Measurements from ENCODE around the gene EVA1C. TPM values are rescaled to one million over a fixed set of nuclear protein-coding genes. Genes with fewer than 3 reads are reported as not detected.

Gene EVA1C
- polyA plus RNA-seq, 1 donor from 2014 or later: 2.1 TPM

DNA sequence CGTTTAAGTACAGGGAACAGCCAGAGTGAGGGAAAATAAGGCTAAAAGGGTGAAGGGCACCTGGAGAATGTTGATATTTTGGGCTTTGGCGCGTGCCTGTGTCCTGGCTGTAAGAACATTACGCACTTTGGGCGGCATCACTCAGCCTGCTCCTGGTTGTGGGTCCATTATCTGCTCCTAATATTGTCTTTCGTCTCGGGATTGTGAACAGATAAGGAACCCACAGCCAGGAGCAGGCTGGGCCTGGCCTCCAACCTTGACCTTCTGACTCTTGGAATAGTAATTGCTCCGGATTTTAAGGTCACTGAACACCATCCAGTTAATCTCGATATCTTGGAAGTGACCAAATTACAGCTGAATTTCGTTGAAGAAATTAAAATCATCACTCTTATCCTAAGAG lies 111.0 kb downstream of the EVA1C start:
- Histone ChIP-seq H3K4me2 (ENCODE audit: low read length) (no peak overlapping the region), H2AFZ (ENCODE audit: low read depth, low read length) (no peak overlapping the region), H3F3A (ENCODE audit: insufficient read depth, low read length, poor library complexity, severe bottlenecking) (no peaks in the 10 kb centered on the region), H4K20me1 (ENCODE audit: insufficient read depth) (no peaks in the 10 kb centered on the region), H3K9me3 (ENCODE audit: low read length) (no peaks in the 10 kb centered on the region), H3K9me2 (ENCODE audit: insufficient read depth, low read length) (no peaks in the 10 kb centered on the region), H3K9ac (ENCODE audit: low read length) (no peak overlapping the region), H3K27me3 (ENCODE audit: insufficient read depth, low read depth, low read length) (no peaks in the 10 kb centered on the region), H3K36me3 (ENCODE audit: insufficient read depth, low read length) (no peaks in the 10 kb centered on the region), H3K79me2 (replicated peaks; ENCODE audit: insufficient read depth, low read length) (no peaks in the 10 kb centered on the region), H3K4me3 (ENCODE audit: low read length) (no peak overlapping the region), H3K27ac (ENCODE audit: low read length) (no peak overlapping the region)
- TF ChIP-seq EZH2 (IDR thresholded peaks at IDR 0.05; ENCODE audit: borderline replicate concordance, insufficient read depth, low read length, poor library complexity, severe bottlenecking) (no peak), SMC3 (conservative IDR thresholded peaks at IDR 0.05; ENCODE audit: poor library complexity) (no peak), RAD21 (conservative IDR thresholded peaks at IDR 0.05) (no peak), MXI1 (conservative IDR thresholded peaks at IDR 0.05; ENCODE audit: poor library complexity, severe bottlenecking) (no peak), EP300 (conservative IDR thresholded peaks at IDR 0.05; ENCODE audit: poor library complexity, severe bottlenecking) (no peak), POLR2AphosphoS5 (IDR thresholded peaks at IDR 0.05) (no peak), TAF1 (IDR thresholded peaks at IDR 0.05; ENCODE audit: low read depth) (no peak)
- TF ChIP-seq, protein P1, sequence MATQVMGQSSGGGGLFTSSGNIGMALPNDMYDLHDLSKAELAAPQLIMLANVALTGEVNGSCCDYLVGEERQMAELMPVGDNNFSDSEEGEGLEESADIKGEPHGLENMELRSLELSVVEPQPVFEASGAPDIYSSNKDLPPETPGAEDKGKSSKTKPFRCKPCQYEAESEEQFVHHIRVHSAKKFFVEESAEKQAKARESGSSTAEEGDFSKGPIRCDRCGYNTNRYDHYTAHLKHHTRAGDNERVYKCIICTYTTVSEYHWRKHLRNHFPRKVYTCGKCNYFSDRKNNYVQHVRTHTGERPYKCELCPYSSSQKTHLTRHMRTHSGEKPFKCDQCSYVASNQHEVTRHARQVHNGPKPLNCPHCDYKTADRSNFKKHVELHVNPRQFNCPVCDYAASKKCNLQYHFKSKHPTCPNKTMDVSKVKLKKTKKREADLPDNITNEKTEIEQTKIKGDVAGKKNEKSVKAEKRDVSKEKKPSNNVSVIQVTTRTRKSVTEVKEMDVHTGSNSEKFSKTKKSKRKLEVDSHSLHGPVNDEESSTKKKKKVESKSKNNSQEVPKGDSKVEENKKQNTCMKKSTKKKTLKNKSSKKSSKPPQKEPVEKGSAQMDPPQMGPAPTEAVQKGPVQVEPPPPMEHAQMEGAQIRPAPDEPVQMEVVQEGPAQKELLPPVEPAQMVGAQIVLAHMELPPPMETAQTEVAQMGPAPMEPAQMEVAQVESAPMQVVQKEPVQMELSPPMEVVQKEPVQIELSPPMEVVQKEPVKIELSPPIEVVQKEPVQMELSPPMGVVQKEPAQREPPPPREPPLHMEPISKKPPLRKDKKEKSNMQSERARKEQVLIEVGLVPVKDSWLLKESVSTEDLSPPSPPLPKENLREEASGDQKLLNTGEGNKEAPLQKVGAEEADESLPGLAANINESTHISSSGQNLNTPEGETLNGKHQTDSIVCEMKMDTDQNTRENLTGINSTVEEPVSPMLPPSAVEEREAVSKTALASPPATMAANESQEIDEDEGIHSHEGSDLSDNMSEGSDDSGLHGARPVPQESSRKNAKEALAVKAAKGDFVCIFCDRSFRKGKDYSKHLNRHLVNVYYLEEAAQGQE (IDR thresholded peaks at IDR 0.05; ENCODE audit: borderline replicate concordance): no peak
- TF ChIP-seq, protein P2, sequence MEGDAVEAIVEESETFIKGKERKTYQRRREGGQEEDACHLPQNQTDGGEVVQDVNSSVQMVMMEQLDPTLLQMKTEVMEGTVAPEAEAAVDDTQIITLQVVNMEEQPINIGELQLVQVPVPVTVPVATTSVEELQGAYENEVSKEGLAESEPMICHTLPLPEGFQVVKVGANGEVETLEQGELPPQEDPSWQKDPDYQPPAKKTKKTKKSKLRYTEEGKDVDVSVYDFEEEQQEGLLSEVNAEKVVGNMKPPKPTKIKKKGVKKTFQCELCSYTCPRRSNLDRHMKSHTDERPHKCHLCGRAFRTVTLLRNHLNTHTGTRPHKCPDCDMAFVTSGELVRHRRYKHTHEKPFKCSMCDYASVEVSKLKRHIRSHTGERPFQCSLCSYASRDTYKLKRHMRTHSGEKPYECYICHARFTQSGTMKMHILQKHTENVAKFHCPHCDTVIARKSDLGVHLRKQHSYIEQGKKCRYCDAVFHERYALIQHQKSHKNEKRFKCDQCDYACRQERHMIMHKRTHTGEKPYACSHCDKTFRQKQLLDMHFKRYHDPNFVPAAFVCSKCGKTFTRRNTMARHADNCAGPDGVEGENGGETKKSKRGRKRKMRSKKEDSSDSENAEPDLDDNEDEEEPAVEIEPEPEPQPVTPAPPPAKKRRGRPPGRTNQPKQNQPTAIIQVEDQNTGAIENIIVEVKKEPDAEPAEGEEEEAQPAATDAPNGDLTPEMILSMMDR (IDR thresholded peaks at IDR 0.05; ENCODE audit: poor library complexity, severe bottlenecking): no peak

DNA sequence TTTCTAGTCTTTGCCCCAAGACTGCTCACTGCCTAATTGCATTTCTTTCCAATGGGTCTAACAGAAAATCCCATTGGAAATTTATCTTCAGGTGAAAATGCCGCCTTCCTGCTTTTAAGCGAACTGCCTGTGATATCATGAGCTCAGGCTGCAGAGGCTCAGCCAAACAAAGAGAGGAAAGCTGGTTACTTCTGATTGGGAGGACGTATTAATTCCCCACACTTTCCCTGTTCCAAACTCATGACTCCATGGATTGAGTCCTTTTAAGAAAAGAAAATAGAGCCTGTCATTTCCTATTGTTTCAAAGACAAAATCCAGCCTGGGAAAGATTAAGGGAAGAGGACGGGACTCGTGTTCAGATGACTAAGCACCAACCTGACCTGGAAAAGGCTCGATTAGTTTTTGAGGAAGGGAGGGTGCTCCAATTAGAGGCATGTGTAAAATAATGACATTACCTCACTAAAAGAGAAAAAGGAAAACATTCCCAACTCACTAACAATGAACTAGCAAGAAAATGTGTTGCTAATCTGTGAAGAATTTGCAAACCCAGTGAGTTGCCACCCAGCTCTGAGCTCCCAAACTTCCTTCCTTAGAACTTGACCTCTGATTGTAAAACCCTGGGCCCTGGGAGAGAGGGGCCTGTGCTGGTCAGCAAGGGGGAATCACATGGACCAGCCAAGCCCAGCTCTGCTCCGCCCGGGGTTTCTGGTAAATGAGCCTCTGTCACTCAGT lies 111.6 kb downstream of the EVA1C start:
- no peak overlapping the region for H3K4me3 ChIP-seq (ENCODE audit: low read length)
- no peak for TF ChIP-seq EP300 (conservative IDR thresholded peaks at IDR 0.05; ENCODE audit: poor library complexity, severe bottlenecking)
- no peak for TF ChIP-seq SMC3 (conservative IDR thresholded peaks at IDR 0.05; ENCODE audit: poor library complexity)
- TF ChIP-seq MXI1 (conservative IDR thresholded peaks at IDR 0.05; ENCODE audit: poor library complexity, severe bottlenecking): no peak

More for the DNA sequence above, 111.6 kb downstream of the EVA1C start:
- H4K20me1 ChIP-seq (ENCODE audit: insufficient read depth): no peaks in the 10 kb centered on the region
- H3K9me3 ChIP-seq (ENCODE audit: low read length): no peaks in the 10 kb centered on the region
- H3K27ac ChIP-seq (ENCODE audit: low read length): no peak overlapping the region
- H3K4me2 ChIP-seq (ENCODE audit: low read length): no peak overlapping the region
- no peaks in the 10 kb centered on the region for H3K27me3 ChIP-seq (ENCODE audit: insufficient read depth, low read depth, low read length)
- H3K79me2 ChIP-seq (replicated peaks; ENCODE audit: insufficient read depth, low read length): no peaks in the 10 kb centered on the region
- no peaks in the 10 kb centered on the region for H3K36me3 ChIP-seq (ENCODE audit: insufficient read depth, low read length)
- H2AFZ ChIP-seq (ENCODE audit: low read depth, low read length): no peak overlapping the region
- no peak overlapping the region for H3K9ac ChIP-seq (ENCODE audit: low read length)
- no peaks in the 10 kb centered on the region for H3K9me2 ChIP-seq (ENCODE audit: insufficient read depth, low read length)
- H3F3A ChIP-seq (ENCODE audit: insufficient read depth, low read length, poor library complexity, severe bottlenecking): no peaks in the 10 kb centered on the region
